Measurements from ENCODE around the gene PWWP2B.

GRCh38 chr10:132383101-132383500, 13.9 kb upstream of the PWWP2B start:
- TF ChIP-seq POLR2AphosphoS5 (IDR thresholded peaks at IDR 0.05) (no peak), CTCF (IDR thresholded peaks at IDR 0.05) (no peak)
